WTC11 (cell line): ENCODE measurements around the gene MRPL11. TPM values are rescaled to one million over a fixed set of nuclear protein-coding genes. Genes with fewer than 3 reads are reported as not detected.

Experiments used
- ELF4 ChIP-seq: sonication (generic); formaldehyde crosslinking; IDR thresholded peaks from 2 replicates; pipeline ENCODE4 v1.8.1; 2022; ENCODE audit warnings: low read depth, mild to moderate bottlenecking, moderate library complexity, missing genetic modification reagents
- ETV6 ChIP-seq: sonication (generic); formaldehyde crosslinking; IDR thresholded peaks from 2 replicates; pipeline ENCODE4 v1.8.1; 2022; ENCODE audit warnings: mild to moderate bottlenecking, missing genetic modification reagents
- GRHL2 ChIP-seq: fragments of 250-450 bp; sonication (Bioruptor Pico); IDR thresholded peaks from 2 replicates; pipeline ENCODE4 v1.8.0; 2022; ENCODE audit warnings: mild to moderate bottlenecking, moderate library complexity; ENCODE audit not compliant: insufficient replicate concordance, severe bottlenecking
- GTF2I ChIP-seq: fragments of 250-450 bp; sonication (Bioruptor Pico); conservative IDR thresholded peaks from 2 replicates; pipeline ENCODE4 v1.4.0; 2021; ENCODE audit warnings: mild to moderate bottlenecking
- IRF2 ChIP-seq: sonication (generic); formaldehyde crosslinking; IDR thresholded peaks from 2 replicates; pipeline ENCODE4 v1.8.0; 2022; ENCODE audit warnings: low read depth, missing genetic modification reagents, borderline replicate concordance
- JAZF1 ChIP-seq: fragments of 250-450 bp; sonication (Bioruptor Pico); IDR thresholded peaks from 2 replicates; pipeline ENCODE4 v1.9.0; 2021; ENCODE audit warnings: moderate library complexity, mild to moderate bottlenecking, inconsistent platforms
- JUN ChIP-seq: sonication (generic); formaldehyde crosslinking; IDR thresholded peaks from 2 replicates; pipeline ENCODE4 v1.8.0; 2023; ENCODE audit warnings: mild to moderate bottlenecking, missing genetic modification reagents
- MXD4 ChIP-seq: fragments of 250-450 bp; sonication (Bioruptor Pico); IDR thresholded peaks from 2 replicates; pipeline ENCODE4 v1.8.0; 2021; ENCODE audit warnings: mild to moderate bottlenecking, moderate library complexity, borderline replicate concordance
- NFE2L1 ChIP-seq: sonication (generic); formaldehyde crosslinking; IDR thresholded peaks from 2 replicates; pipeline ENCODE4 v1.8.1; 2023; ENCODE audit warnings: missing genetic modification reagents
- NR2C2 ChIP-seq: sonication (generic); formaldehyde crosslinking; IDR thresholded peaks from 2 replicates; pipeline ENCODE4 v1.8.0; 2022; ENCODE audit warnings: mild to moderate bottlenecking, missing genetic modification reagents
- SMAD3 ChIP-seq: sonication (generic); formaldehyde crosslinking; IDR thresholded peaks from 2 replicates; pipeline ENCODE4 v1.8.0; 2022; ENCODE audit warnings: missing genetic modification reagents, mild to moderate bottlenecking, borderline replicate concordance
- SP1 ChIP-seq: sonication (generic); formaldehyde crosslinking; conservative IDR thresholded peaks from 2 replicates; pipeline ENCODE4 v1.8.1; 2022; ENCODE audit warnings: missing genetic modification reagents
- TEAD1 ChIP-seq: sonication (generic); formaldehyde crosslinking; IDR thresholded peaks from 2 replicates; pipeline ENCODE4 v1.8.0; 2022; ENCODE audit warnings: mild to moderate bottlenecking, missing genetic modification reagents
- TEAD4 ChIP-seq: sonication (generic); formaldehyde crosslinking; IDR thresholded peaks from 2 replicates; pipeline ENCODE4 v1.8.0; 2022; ENCODE audit warnings: mild to moderate bottlenecking, missing genetic modification reagents
- TP53 ChIP-seq: sonication (generic); formaldehyde crosslinking; IDR thresholded peaks from 2 replicates; pipeline ENCODE4 v1.8.1; 2023; ENCODE audit warnings: mild to moderate bottlenecking, missing genetic modification reagents
- ZNF396 ChIP-seq: fragments of 250-450 bp; sonication (Bioruptor Pico); IDR thresholded peaks from 2 replicates; pipeline ENCODE4 v1.8.0; 2021; ENCODE audit warnings: mild to moderate bottlenecking, moderate library complexity, borderline replicate concordance
- ZNF423 ChIP-seq: fragments of 250-450 bp; sonication (Bioruptor Pico); IDR thresholded peaks from 2 replicates; pipeline ENCODE4 v2.1.2; 2022; ENCODE audit warnings: mild to moderate bottlenecking, moderate library complexity
- total RNA-seq: library from RNA; stranded (reverse); gene quantifications from 3 replicates; pipeline ENCODE4 v1.2.3, GENCODE V29; 2021
- TF ChIP-seq, protein P1 (sequence below): sonication (generic); formaldehyde crosslinking; IDR thresholded peaks from 2 replicates; pipeline ENCODE4 v1.8.1; 2023; ENCODE audit warnings: mild to moderate bottlenecking, missing genetic modification reagents, moderate library complexity
- TF ChIP-seq, protein P2 (sequence below): fragments of 250-450 bp; sonication (Bioruptor Pico); IDR thresholded peaks from 2 replicates; pipeline ENCODE4 v1.8.0; 2021; ENCODE audit warnings: mild to moderate bottlenecking
- TF ChIP-seq, protein P3 (sequence below): sonication (generic); formaldehyde crosslinking; IDR thresholded peaks from 2 replicates; pipeline ENCODE4 v1.8.1; 2022; ENCODE audit warnings: mild to moderate bottlenecking, missing genetic modification reagents, moderate library complexity, borderline replicate concordance
- TF ChIP-seq, protein P4 (sequence below): sonication (generic); formaldehyde crosslinking; IDR thresholded peaks from 2 replicates; pipeline ENCODE4 v1.8.1; 2023; ENCODE audit warnings: mild to moderate bottlenecking, missing genetic modification reagents
- TF ChIP-seq, protein P5 (sequence below): sonication (generic); formaldehyde crosslinking; conservative IDR thresholded peaks from 2 replicates; pipeline ENCODE4 v1.8.1; 2022; ENCODE audit warnings: mild to moderate bottlenecking, missing genetic modification reagents
- TF ChIP-seq, protein P6 (sequence below): sonication (generic); formaldehyde crosslinking; IDR thresholded peaks from 2 replicates; pipeline ENCODE4 v1.8.0; 2022; ENCODE audit warnings: missing genetic modification reagents
- TF ChIP-seq, protein P7 (sequence below): fragments of 250-450 bp; sonication (Bioruptor Pico); IDR thresholded peaks from 2 replicates; pipeline ENCODE4 v1.9.0; 2021; ENCODE audit warnings: moderate library complexity, mild to moderate bottlenecking, inconsistent platforms, borderline replicate concordance
- TF ChIP-seq, protein P8 (sequence below): sonication (generic); formaldehyde crosslinking; IDR thresholded peaks from 2 replicates; pipeline ENCODE4 v1.8.1; 2022; ENCODE audit warnings: mild to moderate bottlenecking, moderate library complexity, missing genetic modification reagents
- TF ChIP-seq, protein P9 (sequence below): sonication (generic); formaldehyde crosslinking; IDR thresholded peaks from 2 replicates; pipeline ENCODE4 v1.8.0; 2022; ENCODE audit warnings: mild to moderate bottlenecking, missing genetic modification reagents

Gene MRPL11
- total RNA-seq, 1 experiment from 2014 or later = 137 TPM

DNA sequence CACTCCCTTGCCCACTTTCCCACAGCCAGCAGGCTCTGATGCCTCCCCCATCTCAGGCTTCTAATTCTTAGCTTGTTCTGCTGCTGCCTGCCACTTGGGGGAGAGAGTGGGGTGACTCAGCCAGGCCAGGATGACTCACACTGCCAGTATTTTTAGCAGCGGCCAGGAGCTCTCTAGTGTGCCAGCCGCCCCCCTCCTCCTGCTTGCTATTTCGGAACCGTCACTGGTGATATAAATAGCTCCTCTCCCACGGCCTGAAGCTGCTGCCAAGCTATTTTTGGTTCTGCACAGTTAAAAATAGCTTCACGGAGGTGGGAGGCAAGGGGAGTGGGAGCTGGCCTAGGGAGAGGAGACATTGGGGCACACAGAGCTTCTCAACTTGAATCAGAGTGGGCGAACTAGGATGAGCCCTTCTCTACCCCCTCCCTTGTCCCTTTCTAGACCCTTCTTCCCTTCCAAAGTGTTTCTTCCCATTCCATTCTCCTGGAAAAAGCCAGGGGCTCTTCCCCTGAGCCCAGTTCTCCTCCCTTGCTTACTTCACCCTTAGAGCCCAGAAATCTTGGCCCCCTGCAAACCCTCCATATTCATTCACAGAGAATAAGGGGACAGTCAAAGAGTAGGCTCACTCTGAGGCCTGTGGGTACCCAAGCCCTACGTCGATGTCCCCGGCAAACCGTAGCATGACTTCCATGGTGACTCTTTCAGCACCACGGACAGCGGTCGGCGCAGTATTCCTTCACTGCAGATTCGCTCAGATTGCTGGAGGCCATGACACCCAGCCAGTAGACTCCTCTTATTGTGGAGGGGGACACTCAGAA, 20.3 kb downstream of the MRPL11 start (continued):
- TF ChIP-seq, protein P1, sequence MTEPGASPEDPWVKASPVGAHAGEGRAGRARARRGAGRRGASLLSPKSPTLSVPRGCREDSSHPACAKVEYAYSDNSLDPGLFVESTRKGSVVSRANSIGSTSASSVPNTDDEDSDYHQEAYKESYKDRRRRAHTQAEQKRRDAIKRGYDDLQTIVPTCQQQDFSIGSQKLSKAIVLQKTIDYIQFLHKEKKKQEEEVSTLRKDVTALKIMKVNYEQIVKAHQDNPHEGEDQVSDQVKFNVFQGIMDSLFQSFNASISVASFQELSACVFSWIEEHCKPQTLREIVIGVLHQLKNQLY = peak; percentile 76; the same call in 1 of the 2 replicates
- TF ChIP-seq TP53 (CRISPR knock-in tag) (peak; percentile 92), MXD4 (CRISPR knock-in tag) (no peak), IRF2 (CRISPR knock-in tag) (no peak), JAZF1 (CRISPR knock-in tag) (no peak), TEAD4 (0 out of 2 replicates have a peak, but pooled peaks have one; percentile 56), SP1 (CRISPR knock-in tag) (0 out of 2 replicates have a peak, but pooled peaks have one; percentile 28), TEAD1 (CRISPR knock-in tag) (peak; percentile 93), NR2C2 (CRISPR knock-in tag) (no peak), GRHL2 (CRISPR knock-in tag) (no peak), GTF2I (CRISPR knock-in tag) (no peak), ZNF423 (CRISPR knock-in tag) (no peak), ETV6 (peak; percentile 90), JUN (CRISPR knock-in tag) (peak; percentile 84; the same call in 1 of the 2 replicates), SMAD3 (CRISPR knock-in tag) (peak; percentile 97; the same call in 1 of the 2 replicates), ZNF396 (CRISPR knock-in tag) (no peak), ELF4 (CRISPR knock-in tag) (peak; percentile 67; the same call in 1 of the 2 replicates), NFE2L1 (CRISPR knock-in tag) (peak; percentile 82; the same call in 1 of the 2 replicates)
- TF ChIP-seq, protein P2, sequence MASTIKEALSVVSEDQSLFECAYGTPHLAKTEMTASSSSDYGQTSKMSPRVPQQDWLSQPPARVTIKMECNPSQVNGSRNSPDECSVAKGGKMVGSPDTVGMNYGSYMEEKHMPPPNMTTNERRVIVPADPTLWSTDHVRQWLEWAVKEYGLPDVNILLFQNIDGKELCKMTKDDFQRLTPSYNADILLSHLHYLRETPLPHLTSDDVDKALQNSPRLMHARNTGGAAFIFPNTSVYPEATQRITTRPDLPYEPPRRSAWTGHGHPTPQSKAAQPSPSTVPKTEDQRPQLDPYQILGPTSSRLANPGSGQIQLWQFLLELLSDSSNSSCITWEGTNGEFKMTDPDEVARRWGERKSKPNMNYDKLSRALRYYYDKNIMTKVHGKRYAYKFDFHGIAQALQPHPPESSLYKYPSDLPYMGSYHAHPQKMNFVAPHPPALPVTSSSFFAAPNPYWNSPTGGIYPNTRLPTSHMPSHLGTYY (CRISPR knock-in tag) = no peak
- TF ChIP-seq, protein P3, sequence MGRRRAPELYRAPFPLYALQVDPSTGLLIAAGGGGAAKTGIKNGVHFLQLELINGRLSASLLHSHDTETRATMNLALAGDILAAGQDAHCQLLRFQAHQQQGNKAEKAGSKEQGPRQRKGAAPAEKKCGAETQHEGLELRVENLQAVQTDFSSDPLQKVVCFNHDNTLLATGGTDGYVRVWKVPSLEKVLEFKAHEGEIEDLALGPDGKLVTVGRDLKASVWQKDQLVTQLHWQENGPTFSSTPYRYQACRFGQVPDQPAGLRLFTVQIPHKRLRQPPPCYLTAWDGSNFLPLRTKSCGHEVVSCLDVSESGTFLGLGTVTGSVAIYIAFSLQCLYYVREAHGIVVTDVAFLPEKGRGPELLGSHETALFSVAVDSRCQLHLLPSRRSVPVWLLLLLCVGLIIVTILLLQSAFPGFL (CRISPR knock-in tag) = peak; percentile 87; the same call in 1 of the 2 replicates
- TF ChIP-seq, protein P4, sequence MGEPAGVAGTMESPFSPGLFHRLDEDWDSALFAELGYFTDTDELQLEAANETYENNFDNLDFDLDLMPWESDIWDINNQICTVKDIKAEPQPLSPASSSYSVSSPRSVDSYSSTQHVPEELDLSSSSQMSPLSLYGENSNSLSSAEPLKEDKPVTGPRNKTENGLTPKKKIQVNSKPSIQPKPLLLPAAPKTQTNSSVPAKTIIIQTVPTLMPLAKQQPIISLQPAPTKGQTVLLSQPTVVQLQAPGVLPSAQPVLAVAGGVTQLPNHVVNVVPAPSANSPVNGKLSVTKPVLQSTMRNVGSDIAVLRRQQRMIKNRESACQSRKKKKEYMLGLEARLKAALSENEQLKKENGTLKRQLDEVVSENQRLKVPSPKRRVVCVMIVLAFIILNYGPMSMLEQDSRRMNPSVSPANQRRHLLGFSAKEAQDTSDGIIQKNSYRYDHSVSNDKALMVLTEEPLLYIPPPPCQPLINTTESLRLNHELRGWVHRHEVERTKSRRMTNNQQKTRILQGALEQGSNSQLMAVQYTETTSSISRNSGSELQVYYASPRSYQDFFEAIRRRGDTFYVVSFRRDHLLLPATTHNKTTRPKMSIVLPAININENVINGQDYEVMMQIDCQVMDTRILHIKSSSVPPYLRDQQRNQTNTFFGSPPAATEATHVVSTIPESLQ (CRISPR knock-in tag) = no peak
- TF ChIP-seq, protein P5, sequence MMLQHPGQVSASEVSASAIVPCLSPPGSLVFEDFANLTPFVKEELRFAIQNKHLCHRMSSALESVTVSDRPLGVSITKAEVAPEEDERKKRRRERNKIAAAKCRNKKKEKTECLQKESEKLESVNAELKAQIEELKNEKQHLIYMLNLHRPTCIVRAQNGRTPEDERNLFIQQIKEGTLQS (CRISPR knock-in tag) = 0 out of 2 replicates have a peak, but pooled peaks have one; percentile 52
- TF ChIP-seq, protein P6, sequence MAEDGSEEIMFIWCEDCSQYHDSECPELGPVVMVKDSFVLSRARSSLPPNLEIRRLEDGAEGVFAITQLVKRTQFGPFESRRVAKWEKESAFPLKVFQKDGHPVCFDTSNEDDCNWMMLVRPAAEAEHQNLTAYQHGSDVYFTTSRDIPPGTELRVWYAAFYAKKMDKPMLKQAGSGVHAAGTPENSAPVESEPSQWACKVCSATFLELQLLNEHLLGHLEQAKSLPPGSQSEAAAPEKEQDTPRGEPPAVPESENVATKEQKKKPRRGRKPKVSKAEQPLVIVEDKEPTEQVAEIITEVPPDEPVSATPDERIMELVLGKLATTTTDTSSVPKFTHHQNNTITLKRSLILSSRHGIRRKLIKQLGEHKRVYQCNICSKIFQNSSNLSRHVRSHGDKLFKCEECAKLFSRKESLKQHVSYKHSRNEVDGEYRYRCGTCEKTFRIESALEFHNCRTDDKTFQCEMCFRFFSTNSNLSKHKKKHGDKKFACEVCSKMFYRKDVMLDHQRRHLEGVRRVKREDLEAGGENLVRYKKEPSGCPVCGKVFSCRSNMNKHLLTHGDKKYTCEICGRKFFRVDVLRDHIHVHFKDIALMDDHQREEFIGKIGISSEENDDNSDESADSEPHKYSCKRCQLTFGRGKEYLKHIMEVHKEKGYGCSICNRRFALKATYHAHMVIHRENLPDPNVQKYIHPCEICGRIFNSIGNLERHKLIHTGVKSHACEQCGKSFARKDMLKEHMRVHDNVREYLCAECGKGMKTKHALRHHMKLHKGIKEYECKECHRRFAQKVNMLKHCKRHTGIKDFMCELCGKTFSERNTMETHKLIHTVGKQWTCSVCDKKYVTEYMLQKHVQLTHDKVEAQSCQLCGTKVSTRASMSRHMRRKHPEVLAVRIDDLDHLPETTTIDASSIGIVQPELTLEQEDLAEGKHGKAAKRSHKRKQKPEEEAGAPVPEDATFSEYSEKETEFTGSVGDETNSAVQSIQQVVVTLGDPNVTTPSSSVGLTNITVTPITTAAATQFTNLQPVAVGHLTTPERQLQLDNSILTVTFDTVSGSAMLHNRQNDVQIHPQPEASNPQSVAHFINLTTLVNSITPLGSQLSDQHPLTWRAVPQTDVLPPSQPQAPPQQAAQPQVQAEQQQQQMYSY (CRISPR knock-in tag) = no peak
- TF ChIP-seq, protein P7, sequence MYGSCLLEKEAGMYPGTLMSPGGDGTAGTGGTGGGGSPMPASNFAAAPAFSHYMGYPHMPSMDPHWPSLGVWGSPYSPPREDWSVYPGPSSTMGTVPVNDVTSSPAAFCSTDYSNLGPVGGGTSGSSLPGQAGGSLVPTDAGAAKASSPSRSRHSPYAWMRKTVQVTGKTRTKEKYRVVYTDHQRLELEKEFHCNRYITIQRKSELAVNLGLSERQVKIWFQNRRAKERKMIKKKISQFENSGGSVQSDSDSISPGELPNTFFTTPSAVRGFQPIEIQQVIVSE = no peak
- TF ChIP-seq, protein P8, sequence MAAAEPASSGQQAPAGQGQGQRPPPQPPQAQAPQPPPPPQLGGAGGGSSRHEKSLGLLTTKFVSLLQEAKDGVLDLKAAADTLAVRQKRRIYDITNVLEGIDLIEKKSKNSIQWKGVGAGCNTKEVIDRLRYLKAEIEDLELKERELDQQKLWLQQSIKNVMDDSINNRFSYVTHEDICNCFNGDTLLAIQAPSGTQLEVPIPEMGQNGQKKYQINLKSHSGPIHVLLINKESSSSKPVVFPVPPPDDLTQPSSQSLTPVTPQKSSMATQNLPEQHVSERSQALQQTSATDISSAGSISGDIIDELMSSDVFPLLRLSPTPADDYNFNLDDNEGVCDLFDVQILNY = 0 out of 2 replicates have a peak, but pooled peaks have one; percentile 41
- TF ChIP-seq, protein P9, sequence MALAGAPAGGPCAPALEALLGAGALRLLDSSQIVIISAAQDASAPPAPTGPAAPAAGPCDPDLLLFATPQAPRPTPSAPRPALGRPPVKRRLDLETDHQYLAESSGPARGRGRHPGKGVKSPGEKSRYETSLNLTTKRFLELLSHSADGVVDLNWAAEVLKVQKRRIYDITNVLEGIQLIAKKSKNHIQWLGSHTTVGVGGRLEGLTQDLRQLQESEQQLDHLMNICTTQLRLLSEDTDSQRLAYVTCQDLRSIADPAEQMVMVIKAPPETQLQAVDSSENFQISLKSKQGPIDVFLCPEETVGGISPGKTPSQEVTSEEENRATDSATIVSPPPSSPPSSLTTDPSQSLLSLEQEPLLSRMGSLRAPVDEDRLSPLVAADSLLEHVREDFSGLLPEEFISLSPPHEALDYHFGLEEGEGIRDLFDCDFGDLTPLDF = no peak
